GM12865 (cell line): Measurements from ENCODE around the gene LAMA1.
A peak's percentile ranks its signal among the peaks of the same experiment; 100 is the strongest.

Experiments used
- DNase-seq: peaks from one replicate; pipeline ENCODE4 v3.0.0; 2010; ENCODE audit warnings: low read depth
- H3K4me3 ChIP-seq: 2 replicates; pipeline ENCODE4 v1.5.1; 2011; ENCODE audit warnings: mild to moderate bottlenecking, low read depth, low read length, control low read depth
- CTCF ChIP-seq: IDR thresholded peaks from 2 replicates; pipeline ENCODE4 v1.5.1; 2011; ENCODE audit warnings: low read length, control low read depth, low read depth, inconsistent platforms; ENCODE audit not compliant: insufficient read depth; ENCODE audit errors: missing control alignments

LAMA1 gene

GRCh38 chr18:7117390-7118355 lies at the start of gene LAMA1:
Gene LAMA1 (minus strand): TSS chr18:7117797. CDS start chr18:7117720, 77 bp downstream.
- TF ChIP-seq CTCF, result no peak
- no peak within 1 kb of the TSS for H3K4me3 ChIP-seq
- DNase-seq, result no peak

GRCh38 chr18:7165846-7166393 lies 48.3 kb upstream of the LAMA1 start:
- DNase-seq, result no peak
- no peak for TF ChIP-seq CTCF
- no peak overlapping the region for H3K4me3 ChIP-seq

GRCh38 chr18:7164323-7165004 lies 46.9 kb upstream of the LAMA1 start:
- DNase-seq, result no peak
- TF ChIP-seq CTCF, result peak; percentile 16

GRCh38 chr18:7158216-7158615 lies 40.6 kb upstream of the LAMA1 start:
- no peak overlapping the region for H3K4me3 ChIP-seq
- no peak for TF ChIP-seq CTCF
- DNase-seq, result no peak

More at GRCh38 chr18:7164323-7165004, 46.9 kb upstream of the LAMA1 start:
- H3K4me3 ChIP-seq, result no peak overlapping the region

GRCh38 chr18:7157760-7158159 lies 40.2 kb upstream of the LAMA1 start:
- TF ChIP-seq CTCF, result no peak
- H3K4me3 ChIP-seq, result no peak overlapping the region
- DNase-seq, result no peak

- no peak overlapping the region for H3K4me3 ChIP-seq
- TF ChIP-seq CTCF, result no peak
- DNase-seq, result no peak
Measured at GRCh38 chr18:7155887-7156286, 38.3 kb upstream of the LAMA1 start.
